T follicular helper cell (primary cell): Measurements from ENCODE around the gene RILPL2.
"Not testable (repeated sequence)": the region's sequence is repeated elsewhere in the genome, so short reads cannot be mapped to it uniquely, and the experiment has no call there.

Source experiments
- DNase-seq: peaks from one replicate; pipeline ENCODE4 v3.0.0-alpha.2; 2020; ENCODE audit warnings: low read depth
- total RNA-seq, 2 experiments: gene quantifications; one replicate each; lab custom pipeline; 2026; lab: John Stamatoyannopoulos, UW

The RILPL2 gene, protein sequence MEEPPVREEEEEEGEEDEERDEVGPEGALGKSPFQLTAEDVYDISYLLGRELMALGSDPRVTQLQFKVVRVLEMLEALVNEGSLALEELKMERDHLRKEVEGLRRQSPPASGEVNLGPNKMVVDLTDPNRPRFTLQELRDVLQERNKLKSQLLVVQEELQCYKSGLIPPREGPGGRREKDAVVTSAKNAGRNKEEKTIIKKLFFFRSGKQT
- 46.6 to 89.8 reads per million in 2 experiments for total RNA-seq

DNA sequence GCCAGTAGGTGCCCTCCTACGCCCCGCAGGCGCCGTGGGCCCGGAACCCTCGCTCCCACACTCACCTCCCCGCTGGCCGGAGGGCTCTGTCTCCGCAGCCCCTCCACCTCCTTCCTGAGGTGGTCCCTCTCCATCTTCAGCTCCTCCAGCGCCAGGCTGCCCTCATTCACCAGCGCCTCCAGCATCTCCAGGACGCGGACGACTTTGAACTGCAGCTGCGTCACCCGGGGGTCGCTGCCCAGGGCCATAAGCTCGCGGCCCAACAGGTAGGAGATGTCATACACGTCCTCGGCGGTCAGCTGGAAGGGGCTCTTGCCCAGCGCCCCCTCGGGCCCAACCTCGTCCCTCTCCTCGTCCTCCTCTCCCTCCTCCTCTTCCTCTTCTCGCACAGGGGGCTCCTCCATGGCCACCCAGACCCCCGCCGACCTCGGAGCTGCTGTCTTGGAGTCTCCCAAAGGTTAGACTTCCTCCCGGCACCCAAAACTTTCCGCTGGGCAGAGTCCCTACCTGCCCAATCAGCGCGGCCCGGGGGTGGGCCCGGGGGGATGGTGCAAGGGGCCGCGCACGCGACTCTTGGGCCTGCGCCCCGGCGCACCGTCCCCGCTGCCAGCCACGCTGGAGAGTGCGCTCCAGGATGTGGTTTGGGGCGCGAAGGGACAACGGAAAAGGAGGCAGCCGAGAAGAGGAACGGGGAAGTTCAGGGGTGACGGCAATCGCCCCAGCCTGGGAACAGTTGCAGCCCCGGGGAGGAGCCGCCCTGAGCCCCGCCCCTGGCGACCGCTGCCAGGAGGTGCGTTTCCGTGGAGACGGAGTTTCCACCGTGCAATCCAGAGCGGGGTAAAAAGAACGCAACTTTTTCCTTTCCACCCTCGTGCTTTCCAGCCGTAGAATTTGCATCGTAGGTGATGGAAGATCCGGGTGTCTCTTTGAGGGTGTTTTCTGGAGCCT, at the start of gene RILPL2:
TSS of gene RILPL2 (minus strand) at position 668 of the 948 bp plus-strand sequence. CDS start at position 404, 264 bp downstream.
- peak; percentile 92 for DNase-seq

DNA sequence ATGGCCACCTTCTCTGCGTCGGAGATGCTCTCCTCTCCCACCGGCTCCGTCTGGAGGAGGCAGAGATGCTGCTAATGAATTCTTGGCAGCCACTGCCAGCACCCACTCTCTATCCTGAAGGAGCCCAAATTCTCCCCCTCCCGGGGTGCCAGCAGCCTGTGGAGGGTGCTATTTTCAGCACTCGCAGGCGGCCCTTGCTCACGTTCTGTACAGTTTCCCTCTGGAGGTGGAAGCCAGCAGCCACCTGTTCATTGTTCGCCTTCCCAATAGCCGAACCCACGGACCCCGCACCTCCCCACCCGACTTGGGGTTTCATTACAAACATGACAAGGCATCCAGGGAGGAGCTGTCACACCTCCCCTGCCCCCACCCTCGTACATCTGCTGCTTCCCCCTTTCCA, 49.3 kb upstream of the RILPL2 start:
- DNase-seq, result no peak

DNA sequence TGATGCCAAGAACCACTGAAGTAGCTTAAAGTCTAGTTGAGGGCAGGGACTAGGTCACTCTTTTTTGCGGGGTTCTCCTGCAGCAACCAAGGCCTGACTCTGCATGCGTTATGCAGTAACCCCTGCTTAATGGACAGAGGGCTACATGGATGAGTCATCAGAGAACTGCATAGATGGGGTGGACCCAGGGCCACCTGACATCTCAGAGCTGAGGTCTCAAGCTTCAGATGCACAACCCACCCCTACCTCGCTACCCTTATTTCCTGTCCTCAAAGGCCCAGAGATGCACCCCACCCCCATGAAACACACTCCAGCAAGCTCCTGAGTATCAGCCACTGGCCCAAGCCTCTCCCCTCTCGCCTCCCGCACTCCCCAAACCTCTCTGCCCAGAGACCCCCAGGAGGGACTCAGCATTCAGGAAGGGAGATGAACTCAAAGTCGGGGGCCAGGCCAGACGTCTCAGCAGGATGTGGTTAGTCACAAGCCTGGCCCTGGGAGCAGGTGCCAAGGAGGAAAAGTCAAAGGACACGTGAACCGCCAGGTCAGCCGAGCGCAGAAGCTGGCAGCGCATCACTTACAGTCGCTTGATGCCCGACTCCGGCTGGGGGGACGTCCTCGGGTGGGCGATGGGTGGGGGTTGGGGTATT, 47.2 kb upstream of the RILPL2 start:
- no peak for DNase-seq

DNA sequence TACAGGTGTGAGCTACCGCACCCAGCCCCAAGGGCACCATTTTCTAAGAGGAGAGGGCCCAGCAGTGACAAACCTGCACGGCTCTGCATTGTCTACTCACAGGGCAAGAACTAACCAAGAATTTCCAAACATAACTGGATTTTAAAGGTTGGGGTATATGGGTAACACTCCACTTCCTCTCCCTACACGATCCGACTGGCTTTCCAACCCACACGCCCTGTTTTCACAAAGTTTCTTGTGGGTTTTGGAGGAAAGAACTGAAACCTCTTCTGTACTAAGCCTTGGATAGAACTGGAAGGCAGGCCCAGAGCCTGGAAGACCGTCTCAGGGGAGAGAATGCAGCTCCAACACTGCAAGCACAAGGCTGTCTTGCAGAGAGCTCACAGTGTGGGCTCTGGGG, 46.4 kb upstream of the RILPL2 start:
- DNase-seq, result no peak

DNA sequence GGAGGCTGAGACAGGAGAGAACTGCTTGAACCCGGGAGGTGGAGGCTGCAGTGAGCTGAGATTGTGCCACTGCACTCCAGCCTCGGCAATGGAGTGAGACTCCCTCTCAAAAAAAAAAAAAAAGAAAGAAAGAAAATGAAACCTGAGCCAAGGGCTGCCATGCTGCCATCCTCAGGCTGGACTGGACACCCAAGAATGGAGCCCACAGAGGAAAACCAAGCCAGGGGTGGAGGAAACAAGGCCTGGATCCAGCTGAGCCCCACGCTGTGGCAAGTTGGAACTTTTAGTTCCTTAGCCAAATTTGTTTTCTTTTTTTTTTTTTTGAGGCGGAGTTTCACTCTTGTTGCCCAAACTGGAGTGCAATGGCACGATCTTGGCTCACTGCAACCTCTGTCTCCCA, 44.8 kb upstream of the RILPL2 start:
- DNase-seq, result not testable (repeated sequence)

DNA sequence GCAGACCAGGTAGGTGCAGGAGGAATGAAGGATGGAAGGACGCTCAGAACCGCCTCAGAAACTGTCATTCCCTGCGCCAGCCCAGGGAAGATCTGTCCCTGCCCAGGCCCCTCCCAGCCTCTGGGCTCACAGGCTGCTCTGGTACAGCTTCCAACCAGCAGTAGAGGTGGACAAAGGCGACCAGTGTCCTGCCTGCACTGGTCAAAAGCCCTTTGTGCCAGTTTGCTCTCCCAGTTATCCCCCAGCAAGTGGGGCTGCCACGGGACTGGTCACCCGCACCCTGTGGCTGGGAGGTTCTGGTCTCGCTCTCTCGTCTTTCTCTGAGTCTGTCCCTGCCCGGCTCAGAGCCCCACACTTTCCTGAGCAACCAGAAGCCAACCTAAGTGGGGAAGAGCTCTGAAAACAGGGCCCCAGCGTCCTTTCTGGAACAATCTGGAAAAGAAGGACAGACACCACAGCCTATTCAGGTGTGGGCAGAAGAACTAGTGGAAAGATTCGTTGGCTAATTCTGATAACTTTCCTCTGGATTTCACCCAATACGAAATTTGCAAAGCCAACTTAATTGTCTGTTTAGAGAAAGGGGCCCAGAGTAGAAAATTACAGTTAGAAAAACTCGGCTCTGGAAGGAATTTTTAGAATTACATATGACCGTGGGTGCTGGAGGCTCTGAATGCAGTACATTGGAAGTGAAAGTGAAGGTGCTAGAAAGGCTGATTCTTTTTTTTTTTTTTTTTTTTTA, 43.1 kb upstream of the RILPL2 start:
- no peak for DNase-seq

DNA sequence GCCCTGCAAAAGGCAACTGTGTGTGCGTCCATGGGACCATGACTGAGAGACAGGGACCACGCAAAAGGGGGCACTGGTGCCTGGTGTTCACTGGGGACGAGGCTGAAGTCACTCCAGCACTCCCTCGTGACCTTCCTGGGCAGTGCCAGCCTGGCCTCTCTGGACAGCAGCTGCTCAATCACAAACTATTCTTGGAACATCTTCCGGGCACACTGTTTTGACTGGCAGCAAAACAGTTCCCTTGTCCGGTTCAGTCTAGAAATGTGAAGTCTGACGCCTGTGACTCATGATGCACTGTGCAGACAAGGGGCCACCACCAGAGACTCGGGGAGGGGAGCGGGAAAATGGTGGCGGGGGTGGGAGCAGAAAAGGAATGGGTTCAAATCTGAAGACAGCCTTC, 42.3 kb upstream of the RILPL2 start:
- DNase-seq, result no peak

DNA sequence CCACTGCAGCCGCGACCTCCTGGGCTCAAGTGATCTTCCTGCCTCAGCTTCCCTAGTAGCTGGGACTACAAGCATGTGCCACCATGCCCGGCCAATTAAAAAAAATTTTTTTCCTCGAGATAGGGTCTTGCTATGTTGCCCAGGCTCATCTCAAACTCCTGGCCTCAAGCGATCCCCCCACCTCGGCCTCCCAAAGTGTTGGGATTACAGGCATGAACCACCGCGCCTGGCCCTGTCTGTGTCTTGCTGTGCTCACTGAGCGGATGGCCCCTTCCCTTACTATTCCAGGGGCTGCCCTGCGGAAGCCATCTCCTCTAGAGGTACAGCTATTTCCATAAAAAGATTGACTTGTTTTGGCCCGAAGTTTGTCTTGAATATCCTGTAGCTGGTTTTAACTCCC, 41.6 kb upstream of the RILPL2 start:
- DNase-seq, result no peak

DNA sequence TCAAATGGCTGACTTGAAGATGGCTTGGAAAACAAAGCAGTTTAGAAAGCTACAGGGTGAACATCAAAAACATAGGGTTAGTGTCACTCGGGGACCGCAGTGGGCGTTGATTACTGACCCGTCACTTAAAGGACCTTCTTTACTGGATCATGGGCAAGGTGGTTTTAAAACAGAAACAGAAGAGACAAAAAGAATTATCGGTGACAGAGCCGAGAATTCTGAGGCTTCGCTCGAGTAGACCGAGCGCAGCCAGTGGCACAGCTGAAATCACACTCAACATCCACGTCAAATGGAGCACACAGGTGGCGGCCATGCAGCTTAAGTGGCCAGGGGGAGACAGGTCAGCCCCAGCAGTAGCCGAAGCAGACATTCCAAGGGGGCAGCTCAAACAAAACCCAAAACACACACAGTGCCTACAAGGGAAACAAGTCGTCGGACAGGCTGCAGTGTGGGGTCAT, 38.8 kb upstream of the RILPL2 start:
- no peak for DNase-seq

DNA sequence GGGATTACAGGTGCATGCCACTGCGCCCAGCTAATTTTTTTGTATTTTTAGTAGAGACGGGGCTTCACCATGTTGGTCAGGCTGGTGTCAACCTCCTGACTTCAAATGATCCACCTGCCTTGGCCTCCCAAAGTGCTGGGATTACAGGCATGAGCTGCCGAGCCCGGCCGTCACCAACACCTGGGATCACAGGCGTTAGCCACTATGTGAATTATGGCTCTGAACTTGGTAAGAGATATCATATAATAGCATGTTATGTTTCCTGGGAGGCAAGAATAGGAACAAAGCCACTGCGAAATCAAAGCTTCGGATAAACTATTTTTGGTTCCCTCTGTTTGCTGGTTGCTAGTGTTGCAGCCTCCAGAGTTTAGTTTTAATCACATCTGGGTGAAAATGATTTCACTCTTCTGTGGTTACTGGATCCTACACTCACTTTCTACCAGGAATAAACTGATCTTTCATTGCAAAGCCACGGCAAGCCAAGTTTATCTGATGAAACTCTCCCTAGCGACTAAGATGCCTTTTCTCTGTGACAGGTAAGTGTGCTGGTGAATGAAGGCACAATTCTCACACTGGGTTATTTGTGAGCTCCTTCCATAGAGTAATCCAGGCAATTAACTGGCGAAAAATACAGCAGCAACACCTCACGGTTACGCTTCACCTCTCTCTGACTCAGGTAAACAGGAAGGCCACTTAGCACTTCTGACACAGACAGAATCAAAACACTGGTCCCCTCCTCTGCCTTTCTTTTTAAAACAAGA, 38.2 kb upstream of the RILPL2 start:
- peak; percentile 6 for DNase-seq

DNA sequence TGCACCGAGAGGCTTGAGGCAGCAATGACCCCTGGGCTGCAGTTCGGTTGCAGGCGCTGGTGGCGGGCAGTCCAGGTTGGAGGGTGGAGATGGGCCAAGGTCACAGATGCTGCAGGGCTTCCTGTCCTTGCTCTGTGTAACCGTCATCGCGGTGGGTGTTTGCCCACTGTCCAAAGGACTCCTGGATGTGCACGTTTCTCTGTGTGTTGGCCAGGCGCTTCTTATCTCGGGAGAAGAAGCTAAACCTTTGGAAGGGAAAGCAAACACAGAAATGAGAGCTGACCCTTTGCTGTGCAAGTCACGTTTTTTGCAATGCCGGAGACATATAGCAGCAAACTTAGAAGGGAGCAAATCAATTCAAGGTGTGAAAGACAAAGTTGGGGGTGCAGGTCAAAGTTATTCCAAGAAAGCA, 36.0 kb upstream of the RILPL2 start:
- no peak for DNase-seq

DNA sequence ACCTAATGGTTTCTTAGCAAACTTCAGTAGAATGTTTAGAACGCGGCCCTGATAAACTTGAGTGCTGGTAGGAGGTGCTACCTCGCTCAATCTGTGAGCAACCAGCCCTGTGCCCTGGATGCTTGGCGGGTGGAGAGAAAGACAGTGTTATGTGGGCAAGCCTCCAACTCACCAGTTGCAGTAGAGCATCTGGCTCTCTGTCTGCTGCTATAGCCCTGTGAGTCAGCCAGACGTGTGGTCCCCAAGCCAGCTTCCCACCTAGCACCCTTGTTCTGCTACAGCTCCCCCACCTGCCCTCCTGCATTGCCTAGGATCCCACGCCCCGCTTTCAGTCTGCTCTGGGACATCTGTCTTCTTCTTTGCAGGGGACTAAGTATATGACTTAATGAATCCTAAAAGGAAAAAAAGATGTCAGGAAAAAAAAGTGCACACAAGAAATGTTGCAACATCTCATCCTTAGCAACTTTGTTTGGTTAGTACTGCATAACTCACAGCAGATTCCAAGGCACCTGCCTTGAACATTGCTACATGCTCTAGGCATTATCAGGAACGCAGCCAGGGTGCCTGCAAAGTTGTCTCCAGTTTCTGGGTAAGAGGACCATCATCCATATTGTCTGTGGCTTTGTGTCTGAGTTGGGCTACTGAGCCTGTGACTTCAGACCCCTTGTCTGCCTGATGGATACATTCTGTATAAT, 35.0 kb upstream of the RILPL2 start:
- DNase-seq, result no peak

DNA sequence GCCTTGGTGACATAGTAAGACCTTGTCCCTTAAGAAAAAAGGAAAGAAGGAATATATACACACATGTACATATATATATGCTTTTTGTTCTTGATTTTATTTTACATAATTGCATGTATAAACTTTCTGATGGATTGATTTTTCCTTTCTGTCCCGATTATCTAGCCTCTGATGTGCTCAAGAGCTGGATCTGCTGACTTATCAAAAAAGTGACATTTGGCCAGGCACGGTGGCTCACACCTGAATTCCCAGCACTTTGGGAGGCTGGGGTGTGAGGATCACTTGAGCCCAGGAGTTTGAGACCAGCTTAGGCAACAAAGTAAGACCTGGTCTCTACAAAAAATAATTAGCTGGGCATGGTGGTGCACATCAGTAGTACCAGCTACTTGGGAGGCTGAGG, 33.5 kb upstream of the RILPL2 start:
- DNase-seq, result no peak

DNA sequence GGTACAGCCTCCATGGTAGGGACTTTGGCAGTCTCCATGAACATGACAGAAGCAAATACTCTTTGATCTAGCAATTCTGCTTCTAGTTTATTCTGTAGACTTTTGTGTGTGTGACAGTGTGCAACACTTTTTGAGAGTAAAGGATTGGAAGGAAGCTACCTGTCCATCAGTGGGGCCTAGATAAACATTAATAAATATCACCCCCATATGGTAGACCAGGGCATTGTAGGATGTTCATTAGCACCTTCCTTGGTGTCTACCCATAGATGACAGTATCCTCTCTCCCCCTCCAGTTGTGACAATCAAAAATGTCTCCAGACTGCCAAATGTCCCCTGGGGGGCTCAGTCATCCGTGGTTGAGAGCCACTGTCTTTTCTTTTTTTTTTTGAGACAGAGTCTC, 32.3 kb upstream of the RILPL2 start:
- DNase-seq, result no peak

DNA sequence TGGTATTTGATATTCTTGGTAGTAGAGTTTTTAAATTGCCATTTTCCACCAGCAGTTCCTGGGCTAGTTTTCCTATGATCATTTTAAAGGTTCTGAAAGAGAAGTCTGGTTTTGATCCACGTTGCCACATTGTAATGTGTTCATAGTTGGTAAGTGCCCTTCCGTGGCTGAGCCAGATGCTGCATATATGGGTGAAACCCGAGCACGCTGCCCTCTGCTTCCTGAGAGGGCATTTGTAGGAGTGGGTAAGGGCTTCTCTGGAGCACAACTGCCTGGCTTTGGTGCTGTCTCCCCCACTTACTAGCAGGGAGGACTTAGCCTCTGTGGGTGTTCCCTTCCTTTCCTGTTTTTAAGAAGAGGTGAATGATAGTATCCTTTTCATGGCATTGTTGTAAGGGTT, 28.6 kb upstream of the RILPL2 start:
- DNase-seq, result no peak

DNA sequence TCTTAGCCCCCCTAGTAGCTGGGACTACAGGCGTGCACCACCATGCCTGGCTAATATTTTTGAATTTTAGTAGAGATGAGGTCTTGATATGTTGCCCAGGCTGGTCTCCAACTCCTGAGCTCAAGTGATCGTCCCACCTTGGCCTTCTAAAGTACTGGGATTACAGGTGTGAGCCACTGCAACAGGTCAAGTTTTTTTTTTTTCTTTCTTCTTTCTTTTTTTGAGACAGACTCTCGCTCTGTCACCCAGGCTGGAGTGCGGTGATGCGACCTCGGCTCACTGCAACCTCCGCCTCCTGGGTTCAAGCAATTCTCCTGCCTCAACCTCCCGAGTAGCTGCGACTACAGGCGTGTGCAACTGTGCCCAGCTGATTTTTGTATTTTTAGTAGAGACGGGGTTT, 26.7 kb upstream of the RILPL2 start:
- DNase-seq, result not testable (repeated sequence)

DNA sequence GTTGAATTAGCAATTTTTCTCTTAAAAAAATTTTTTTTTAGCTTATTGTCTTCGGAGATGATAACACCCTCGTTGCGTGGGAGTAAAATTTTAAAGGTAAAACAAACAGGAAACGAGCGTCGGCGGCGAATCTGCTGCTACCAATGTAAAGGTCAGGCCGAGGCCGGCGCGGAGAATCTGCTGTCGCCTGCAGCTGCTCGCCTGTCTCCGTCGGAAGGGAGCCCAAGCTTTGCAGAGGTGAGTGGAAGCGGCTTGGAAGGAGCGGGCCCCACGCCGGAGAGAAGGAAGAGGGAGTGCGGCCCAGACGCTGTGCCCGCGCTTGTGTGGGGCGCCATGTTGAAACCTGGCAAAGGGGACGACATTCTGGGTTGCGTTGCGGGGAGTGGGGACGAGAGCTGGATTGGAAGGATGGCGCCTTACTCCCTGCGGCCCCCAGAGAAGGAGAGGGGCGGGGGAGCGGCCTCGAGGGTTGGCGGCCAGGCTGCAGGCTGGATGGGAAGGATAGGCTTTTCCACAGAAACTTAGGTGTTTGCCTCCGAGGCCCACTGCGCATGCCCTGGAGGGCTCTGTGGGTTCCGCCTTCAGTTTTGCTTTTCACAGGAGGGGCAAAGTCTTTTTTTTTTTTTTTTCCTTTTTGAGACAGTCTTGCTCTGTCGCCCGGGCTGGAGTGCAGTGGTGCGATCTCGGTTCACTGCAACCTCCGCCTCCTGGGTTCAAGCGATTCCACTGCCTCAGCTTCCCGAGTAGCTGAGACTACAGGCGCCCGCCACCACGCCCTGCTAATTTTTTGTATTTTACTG, 21.7 kb upstream of the RILPL2 start, which contains the start of gene SNRNP35:
TSS of gene SNRNP35 (plus strand) at position 160 of the 800 bp plus-strand sequence. CDS start 7,402 bp downstream, outside the sequence.
- DNase-seq, result peak; percentile 80

DNA sequence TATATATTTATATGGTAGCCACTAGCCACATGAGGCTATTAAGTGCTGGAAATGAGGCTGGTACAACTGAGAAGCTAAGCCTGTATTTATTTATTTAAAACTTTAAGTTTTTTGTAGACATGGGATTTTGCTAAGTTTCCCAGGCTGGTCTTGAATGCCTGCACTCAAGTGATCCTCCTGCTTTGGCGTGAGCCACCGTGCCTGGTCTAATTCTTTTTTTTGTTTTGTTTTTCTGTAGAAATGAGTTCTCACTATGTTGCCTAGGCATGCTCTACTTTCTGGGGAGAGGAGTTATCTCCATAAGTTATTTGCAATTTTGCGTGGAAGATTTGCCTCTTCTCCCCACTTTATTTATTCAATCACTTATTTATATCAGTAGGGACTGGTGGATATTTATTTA, 16.7 kb upstream of the RILPL2 start:
- no peak for DNase-seq

DNA sequence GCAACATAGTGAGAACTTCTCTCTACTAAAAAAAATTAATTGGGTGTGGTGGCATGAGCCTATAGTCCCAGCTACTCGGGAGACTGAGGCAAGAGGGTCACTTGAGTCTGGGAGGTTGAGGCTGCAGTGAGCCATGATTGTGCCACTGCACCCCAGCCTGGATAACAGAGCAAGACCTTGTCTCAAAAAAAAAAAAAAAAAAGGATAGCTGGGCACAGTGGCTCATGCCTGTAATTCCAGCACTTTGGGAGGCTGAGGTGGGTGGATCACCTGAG, 15.7 kb upstream of the RILPL2 start:
- DNase-seq, result not testable (repeated sequence)

DNA sequence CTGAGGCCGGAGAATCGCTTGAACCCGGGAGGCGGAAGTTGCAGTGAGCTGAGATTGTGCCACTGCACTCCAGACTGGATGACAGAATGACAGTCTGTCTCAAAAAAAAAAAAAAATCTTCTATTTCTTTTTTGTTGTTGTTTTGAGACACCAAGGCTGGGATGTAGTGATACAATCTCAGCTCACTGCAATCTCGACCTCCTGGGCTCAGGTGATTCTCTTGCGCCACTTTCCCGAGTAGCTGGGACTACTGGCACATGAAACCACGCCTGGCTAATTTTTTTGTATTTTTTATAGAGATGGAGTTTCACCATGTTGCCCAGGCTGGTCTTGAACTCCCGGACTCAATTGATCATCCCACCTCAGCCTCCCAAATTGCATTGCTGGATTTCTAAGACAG, 14.2 kb upstream of the RILPL2 start:
- DNase-seq, result no peak
